ENCODE results near the gene PARP11. TPM values are rescaled to one million over a fixed set of nuclear protein-coding genes. Genes with fewer than 3 reads are reported as not detected.

PARP11 gene
- total and polyA plus RNA-seq, 2 of the 8 experiments (the other 6 are each of a cell fraction or from before 2014, with no cell fraction given): 4.2 to 13.3 TPM

- Histone ChIP-seq H2BK15ac (ENCODE audit: low read length) (no peak overlapping the region), H3K9ac (replicated peaks in 1 of 4; ENCODE audit: extremely low read depth in 1 of 4, low read depth in 3 of 4, low read length in 3 of 4) (no peak overlapping the region), H3K36me3 (ENCODE audit: control insufficient read depth in 2 of 4, insufficient read depth in 4 of 4, low read length in 3 of 4) (no peaks in the 10 kb centered on the region), H3K23ac (ENCODE audit: insufficient read length) (no peak overlapping the region), H3K14ac (ENCODE audit: insufficient read length) (no peak overlapping the region), H3K9me3 (ENCODE audit: insufficient read depth in 2 of 2, low read depth in 1 of 2, low read length in 1 of 2) (no peaks in the 10 kb centered on the region), H3K27ac (ENCODE audit: low read depth, low read length) (no peak overlapping the region), H4K8ac (ENCODE audit: extremely low read depth, insufficient read depth, low read length) (no peak overlapping the region), H3K4ac (replicated peaks; ENCODE audit: insufficient read length, low read depth, low read length) (no peak overlapping the region), H4K91ac (replicated peaks; ENCODE audit: insufficient read length, low read length) (no peak overlapping the region), H3K4me2 (ENCODE audit: insufficient read depth in 1 of 2, low read depth in 2 of 2, low read length in 2 of 2) (no peak overlapping the region), H2BK12ac (ENCODE audit: low read depth, low read length) (no peak overlapping the region), H3K79me1 (ENCODE audit: low read depth, low read length) (no peaks in the 10 kb centered on the region), H2BK120ac (replicated peaks; ENCODE audit: low read depth, low read length) (no peak overlapping the region), H2AFZ (ENCODE audit: low read length) (no peak overlapping the region), H4K5ac (ENCODE audit: insufficient read length, low read depth, low read length) (no peak overlapping the region), H3K18ac (ENCODE audit: extremely low read depth, low read length) (no peak overlapping the region), H3K23me2 (ENCODE audit: low read depth, low read length) (no peaks in the 10 kb centered on the region), H2BK5ac (ENCODE audit: low read depth, low read length) (no peak overlapping the region), H2AK5ac (ENCODE audit: low read depth, low read length) (no peak overlapping the region), H3K4me3 (ENCODE audit: extremely low read depth in 1 of 4, insufficient read depth in 2 of 4, low read depth in 3 of 4, low read length in 4 of 4) (no peak overlapping the region), H2BK20ac (ENCODE audit: low read length) (no peak overlapping the region), H3K4me1 (replicated peaks in 1 of 4; ENCODE audit: control insufficient read depth in 3 of 4, insufficient read depth in 4 of 4, low read length in 3 of 4) (peaks cover 0 to 4% (median 1%) of the 10 kb centered on the region in 4 experiments; a peak in 2 of 7 replicates), H3K56ac (replicated peaks; ENCODE audit: insufficient read length, low read depth, low read length) (no peak overlapping the region), H4K20me1 (replicated peaks in 1 of 2; ENCODE audit: control insufficient read depth in 1 of 2, insufficient read depth in 2 of 2, low read length in 2 of 2) (no peaks in the 10 kb centered on the region), H3K27me3 (replicated peaks in 1 of 4; ENCODE audit: control insufficient read depth in 3 of 4, extremely low read depth in 1 of 4, insufficient read depth in 3 of 4, low read length in 3 of 4) (no peaks in the 10 kb centered on the region), H3K79me2 (ENCODE audit: control insufficient read depth in 1 of 2, insufficient read depth in 2 of 2, low read length in 2 of 2) (no peaks in the 10 kb centered on the region)
- POLR2A ChIA-PET (ENCODE audit: partially characterized antibody): interaction anchor here (1.2 kb wide), 1 partner anchor 354 kb away, joined by 3 read pairs; no protein-coding TSS in a partner anchor
- CTCF ChIA-PET (ENCODE audit: partially characterized antibody): interaction anchor here (0.6 to 1.4 kb wide), 2 partner anchors 36 to 69 kb away, joined by 3 to 4 read pairs; no protein-coding TSS in a partner anchor
- FAIRE-seq (no peak), DNase-seq (ENCODE audit: low read depth in 1 of 2, low spot score in 2 of 2) (no peak)
- TF ChIP-seq RBBP5 (IDR thresholded peaks at IDR 0.05; ENCODE audit: borderline replicate concordance, low read depth, low read length): no peak
- no peak for TF ChIP-seq MAFK (IDR thresholded peaks at IDR 0.05; ENCODE audit: low read depth, low read length)
- TF ChIP-seq MAX (IDR thresholded peaks at IDR 0.05): no peak
- no peak for TF ChIP-seq FOSL1 (IDR thresholded peaks at IDR 0.05; ENCODE audit: insufficient read depth, low read depth, low read length)
- no peak for TF ChIP-seq ASH2L (IDR thresholded peaks at IDR 0.05; ENCODE audit: low read length)
- TF ChIP-seq SP2 (IDR thresholded peaks at IDR 0.05; ENCODE audit: low read length): no peak
- no peak for TF ChIP-seq CREB1 (IDR thresholded peaks at IDR 0.05)
- TF ChIP-seq SIRT6 (IDR thresholded peaks at IDR 0.05; ENCODE audit: low read length): no peak
- no peak for TF ChIP-seq EGR1 (IDR thresholded peaks at IDR 0.05; ENCODE audit: borderline replicate concordance, low read depth, low read length)
- no peak for TF ChIP-seq JUND (IDR thresholded peaks at IDR 0.05; ENCODE audit: low read length)
- WGBS, 2 experiments (ENCODE audit: extremely low coverage in 1 of 2, insufficient coverage in 1 of 2, insufficient read length in 1 of 2, insufficient replicate concordance in 2 of 2, low coverage in 1 of 2, low lambda C conversion rate in 2 of 2, missing lambda C conversion rate in 1 of 2): 82% methylated on average over 6 of the region's 6 CpGs; no CpG with 5 or more reads in 1 of the 2 experiments
Observed at GRCh38 chr12:3922033-3922432, 48.8 kb upstream of the PARP11 start.
